IMR-90 (cell line): ENCODE results near the gene TMOD1.

Source experiments
- CEBPB ChIP-seq: IDR thresholded peaks from 2 replicates; pipeline ENCODE4 v1.6.1; 2012; ENCODE audit warnings: low read depth, low read length, improper control_type of control experiment
- CTCF ChIP-seq: conservative IDR thresholded peaks from 2 replicates; pipeline ENCODE4 v1.5.1; 2012; ENCODE audit warnings: mild to moderate bottlenecking, low read depth, low read length, improper control_type of control experiment
- POLR2A ChIP-seq: IDR thresholded peaks from 2 replicates; pipeline ENCODE4 v1.6.1; 2012; ENCODE audit warnings: mild to moderate bottlenecking, low read depth, low read length

DNA sequence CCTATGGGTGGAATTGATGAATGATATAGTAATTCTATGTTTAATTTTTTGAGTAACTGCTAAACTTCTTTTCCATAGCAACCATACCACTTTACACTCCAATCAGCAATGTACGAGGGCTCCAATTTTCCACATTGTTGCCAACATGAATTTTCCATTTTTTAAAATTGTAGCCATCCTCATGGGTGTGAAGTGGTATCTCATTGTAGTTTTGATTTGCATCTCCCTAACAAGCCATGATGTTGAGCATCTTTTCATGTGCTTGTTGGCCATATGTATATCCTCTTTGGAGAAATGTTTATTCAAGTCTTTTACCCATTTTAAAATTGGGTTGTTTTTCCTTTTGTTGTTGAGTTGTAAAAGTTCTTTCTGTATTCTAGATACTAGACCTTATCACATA is 48.9 kb downstream of the TMOD1 start:
- no peak for TF ChIP-seq CTCF
- TF ChIP-seq POLR2A = no peak
- no peak for TF ChIP-seq CEBPB
